Activated CD4-positive, alpha-beta T cell treated with anti-CD3 and anti-CD28 coated beads for 48 hours (primary cell): ENCODE results near the gene ZSCAN30.

Experiments used
- DNase-seq: peaks from one replicate; pipeline ENCODE4 v3.0.0-alpha.2; 2020

ZSCAN30 gene

GRCh38 chr18:35278085-35278484 lies 11.9 kb downstream of the ZSCAN30 start:
- no peak for DNase-seq

- DNase-seq = no peak
Observed at GRCh38 chr18:35277633-35278032, 12.4 kb downstream of the ZSCAN30 start.

- no peak for DNase-seq
Observed at GRCh38 chr18:35276267-35276666, 13.8 kb downstream of the ZSCAN30 start.

- no peak for DNase-seq
Observed at GRCh38 chr18:35271656-35272055, 18.4 kb downstream of the ZSCAN30 start.

- no peak for DNase-seq
Observed at GRCh38 chr18:35268821-35269220, 21.2 kb downstream of the ZSCAN30 start.

GRCh38 chr18:35267809-35268208 lies 22.2 kb downstream of the ZSCAN30 start:
- DNase-seq = peak; percentile 11

GRCh38 chr18:35267161-35267651 lies 22.8 kb downstream of the ZSCAN30 start:
- peak; percentile 70 for DNase-seq

GRCh38 chr18:35264409-35264808 lies 25.6 kb downstream of the ZSCAN30 start:
- no peak for DNase-seq

GRCh38 chr18:35256947-35257346 lies 33.1 kb downstream of the ZSCAN30 start:
- DNase-seq = no peak

- DNase-seq = no peak
Observed at GRCh38 chr18:35253655-35254287, 36.3 kb downstream of the ZSCAN30 start.

- no peak for DNase-seq
Observed at GRCh38 chr18:35252466-35252865, 37.6 kb downstream of the ZSCAN30 start.

GRCh38 chr18:35248429-35248828 lies 41.6 kb downstream of the ZSCAN30 start:
- DNase-seq = no peak

GRCh38 chr18:35247412-35248249 lies 42.4 kb downstream of the ZSCAN30 start:
- DNase-seq = no peak

GRCh38 chr18:35246831-35247230 lies 43.2 kb downstream of the ZSCAN30 start:
- no peak for DNase-seq

GRCh38 chr18:35245719-35246317 lies 44.2 kb downstream of the ZSCAN30 start:
- no peak for DNase-seq

GRCh38 chr18:35244671-35245070 lies 45.4 kb downstream of the ZSCAN30 start:
- no peak for DNase-seq

- no peak for DNase-seq
Observed at GRCh38 chr18:35242426-35242825, 47.6 kb downstream of the ZSCAN30 start.

GRCh38 chr18:35241448-35241804 lies 48.6 kb downstream of the ZSCAN30 start:
- DNase-seq = no peak

GRCh38 chr18:35240664-35241447 lies 49.2 kb downstream of the ZSCAN30 start, which contains the start of gene ZNF397:
TSS of gene ZNF397 (plus strand) at chr18:35241034. CDS start at chr18:35242471, 1,437 bp downstream.
- DNase-seq = peak; percentile 98

GRCh38 chr18:35239314-35239713 lies 50.7 kb downstream of the ZSCAN30 start:
- no peak for DNase-seq

- DNase-seq = no peak
Observed at GRCh38 chr18:35236571-35237363, 53.3 kb downstream of the ZSCAN30 start.

GRCh38 chr18:35231052-35231451 lies 59.0 kb downstream of the ZSCAN30 start:
- peak; percentile 84 for DNase-seq
